Loucy (cell line): ENCODE measurements around the gene F12.
"Not testable (repeated sequence)": the region's sequence is repeated elsewhere in the genome, so short reads cannot be mapped to it uniquely, and the experiment has no call there.

Experiments used
- H2AFZ ChIP-seq: fragments of 200-600 bp; sonication (generic); 2 replicates; pipeline ENCODE4 v1.6.0; 2016; ENCODE audit warnings: antibody characterized with exemption, mild to moderate bottlenecking, low read length, moderate library complexity
- H3F3A ChIP-seq: fragments of 200-600 bp; 2 replicates; pipeline ENCODE4 v1.6.0; 2016; ENCODE audit warnings: antibody characterized with exemption, low read depth, mild to moderate bottlenecking
- H3K27me3 ChIP-seq: fragments of 200-600 bp; sonication (generic); 2 replicates; pipeline ENCODE4 v1.6.1; 2014; ENCODE audit warnings: low read length, mild to moderate bottlenecking; ENCODE audit not compliant: insufficient read depth, poor library complexity, severe bottlenecking
- H3K36me3 ChIP-seq: fragments of 200-600 bp; sonication (generic); 2 replicates; pipeline ENCODE4 v1.6.1; 2016; ENCODE audit warnings: low read length; ENCODE audit not compliant: insufficient read depth
- H3K4me1 ChIP-seq: fragments of 200-600 bp; sonication (generic); 2 replicates; pipeline ENCODE4 v1.5.1; 2014; ENCODE audit warnings: low read length, mild to moderate bottlenecking; ENCODE audit not compliant: insufficient read depth, poor library complexity, severe bottlenecking
- H3K4me2 ChIP-seq: fragments of 200-600 bp; sonication (generic); 2 replicates; pipeline ENCODE4 v1.6.0; 2014; ENCODE audit warnings: antibody characterized with exemption, low read length, low read depth, mild to moderate bottlenecking; ENCODE audit not compliant: poor library complexity, severe bottlenecking
- H3K4me3 ChIP-seq: fragments of 200-600 bp; sonication (generic); 2 replicates; pipeline ENCODE4 v1.5.1; 2014; ENCODE audit warnings: low read length, mild to moderate bottlenecking, mixed read lengths; ENCODE audit not compliant: poor library complexity, severe bottlenecking
- H3K79me2 ChIP-seq: fragments of 200-600 bp; sonication (generic); 2 replicates; pipeline ENCODE4 v1.6.1; 2014; ENCODE audit warnings: low read length; ENCODE audit not compliant: insufficient read depth
- H3K9ac ChIP-seq: fragments of 200-600 bp; sonication (generic); 2 replicates; pipeline ENCODE4 v1.6.0; 2014; ENCODE audit warnings: mild to moderate bottlenecking, low read depth, low read length, moderate library complexity; ENCODE audit not compliant: poor library complexity, severe bottlenecking
- H3K9me2 ChIP-seq: fragments of 200-600 bp; sonication (generic); replicated peaks from 2 replicates; pipeline ENCODE4 v1.6.1; 2016; ENCODE audit warnings: low read depth, low read length, mixed read lengths
- H3K9me3 ChIP-seq: fragments of 200-600 bp; sonication (generic); 2 replicates; pipeline ENCODE4 v1.6.1; 2014; ENCODE audit warnings: mild to moderate bottlenecking, antibody characterized with exemption, low read length, low read depth; ENCODE audit not compliant: insufficient read depth
- H4K20me1 ChIP-seq: fragments of 200-600 bp; sonication (generic); 2 replicates; pipeline ENCODE4 v1.6.0; 2014; ENCODE audit warnings: antibody characterized with exemption, low read length, mild to moderate bottlenecking; ENCODE audit not compliant: insufficient read depth, poor library complexity, severe bottlenecking
- EZH2phosphoT487 ChIP-seq: fragments of 200-600 bp; IDR thresholded peaks from 2 replicates; pipeline ENCODE4 v1.6.1; 2018; ENCODE audit warnings: antibody characterized with exemption, mild to moderate bottlenecking, moderate library complexity, borderline replicate concordance
- TF ChIP-seq, protein P1 (sequence below): fragments of 200-600 bp; sonication (generic); conservative IDR thresholded peaks from 2 replicates; pipeline ENCODE4 v1.5.1; 2014; ENCODE audit warnings: mild to moderate bottlenecking, antibody characterized with exemption, low read length

F12 gene

DNA sequence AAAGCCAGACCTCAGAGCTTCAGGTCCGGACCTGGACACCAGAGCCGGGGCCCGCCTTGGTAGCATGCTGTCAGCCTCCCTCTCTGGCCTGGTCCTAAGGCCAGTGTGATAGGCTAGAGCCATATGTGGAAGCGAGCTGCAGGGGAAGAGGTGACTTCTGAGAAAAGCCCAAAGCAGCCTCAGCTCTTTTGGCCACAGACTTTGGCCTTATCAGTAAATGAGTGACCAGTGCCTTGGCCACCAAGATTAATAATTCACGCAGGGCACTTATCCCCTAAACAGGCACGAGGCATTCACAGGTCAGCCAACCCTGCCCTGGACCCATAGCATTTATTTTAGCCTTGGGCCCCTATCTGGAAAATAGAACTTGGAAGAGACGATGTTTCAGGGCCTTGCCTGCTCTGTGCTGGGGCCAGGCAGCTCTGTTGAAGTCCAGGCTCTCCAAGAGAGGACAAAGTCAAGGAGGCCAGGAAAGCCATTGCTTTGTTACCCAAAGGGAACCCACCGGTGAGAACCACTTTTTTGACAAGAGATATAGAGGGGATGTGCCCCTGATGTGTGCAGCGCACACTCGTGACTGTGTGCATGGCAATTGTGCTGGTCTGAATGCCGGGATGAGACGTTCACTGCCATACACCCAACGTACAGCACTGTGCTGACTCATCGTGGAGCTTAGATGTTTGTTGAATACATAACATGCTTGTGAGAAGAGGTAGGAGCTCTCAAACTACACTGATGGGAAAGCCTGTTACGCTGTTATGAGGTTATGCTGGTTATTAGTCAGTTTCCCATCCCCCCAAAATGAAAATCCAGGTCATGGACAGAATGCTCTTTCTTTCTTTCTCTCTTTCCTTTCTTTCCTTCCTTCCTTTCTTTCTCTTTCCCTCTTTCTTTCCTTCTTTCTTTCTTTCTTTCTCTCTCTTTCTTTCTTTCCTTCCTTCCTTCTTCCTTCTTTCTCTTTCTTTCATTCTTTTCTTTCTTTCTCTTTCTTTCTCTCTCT, 30.2 kb downstream of the F12 start:
- no peaks in the 10 kb centered on the region for H3K4me1 ChIP-seq
- no peak overlapping the region for H3K4me3 ChIP-seq
- no peak overlapping the region for H3K4me2 ChIP-seq
- H3K79me2 ChIP-seq: no peaks in the 10 kb centered on the region
- H3K9me2 ChIP-seq: no peaks in the 10 kb centered on the region
- no peaks in the 10 kb centered on the region for H4K20me1 ChIP-seq
- no peaks in the 10 kb centered on the region for H3K27me3 ChIP-seq
- H2AFZ ChIP-seq: no peak overlapping the region; the same call in 1 of the 2 replicates
- TF ChIP-seq, protein P1, sequence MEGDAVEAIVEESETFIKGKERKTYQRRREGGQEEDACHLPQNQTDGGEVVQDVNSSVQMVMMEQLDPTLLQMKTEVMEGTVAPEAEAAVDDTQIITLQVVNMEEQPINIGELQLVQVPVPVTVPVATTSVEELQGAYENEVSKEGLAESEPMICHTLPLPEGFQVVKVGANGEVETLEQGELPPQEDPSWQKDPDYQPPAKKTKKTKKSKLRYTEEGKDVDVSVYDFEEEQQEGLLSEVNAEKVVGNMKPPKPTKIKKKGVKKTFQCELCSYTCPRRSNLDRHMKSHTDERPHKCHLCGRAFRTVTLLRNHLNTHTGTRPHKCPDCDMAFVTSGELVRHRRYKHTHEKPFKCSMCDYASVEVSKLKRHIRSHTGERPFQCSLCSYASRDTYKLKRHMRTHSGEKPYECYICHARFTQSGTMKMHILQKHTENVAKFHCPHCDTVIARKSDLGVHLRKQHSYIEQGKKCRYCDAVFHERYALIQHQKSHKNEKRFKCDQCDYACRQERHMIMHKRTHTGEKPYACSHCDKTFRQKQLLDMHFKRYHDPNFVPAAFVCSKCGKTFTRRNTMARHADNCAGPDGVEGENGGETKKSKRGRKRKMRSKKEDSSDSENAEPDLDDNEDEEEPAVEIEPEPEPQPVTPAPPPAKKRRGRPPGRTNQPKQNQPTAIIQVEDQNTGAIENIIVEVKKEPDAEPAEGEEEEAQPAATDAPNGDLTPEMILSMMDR: no peak
- TF ChIP-seq EZH2phosphoT487: no peak
- H3K9me3 ChIP-seq: no peaks in the 10 kb centered on the region
- H3K9ac ChIP-seq: no peak overlapping the region
- H3K36me3 ChIP-seq: no peaks in the 10 kb centered on the region
- H3F3A ChIP-seq: no peaks in the 10 kb centered on the region

GRCh38 chr5:177377851-177378776, 31.2 kb downstream of the F12 start:
- Histone ChIP-seq H3K79me2 (no peaks in the 10 kb centered on the region), H3K4me3 (no peak overlapping the region), H4K20me1 (no peaks in the 10 kb centered on the region), H3K4me2 (no peak overlapping the region), H3K4me1 (peaks cover under 1% of the 10 kb centered on the region), H3F3A (no peaks in the 10 kb centered on the region), H3K9me3 (no peaks in the 10 kb centered on the region), H3K9me2 (no peaks in the 10 kb centered on the region), H3K36me3 (no peaks in the 10 kb centered on the region), H3K9ac (no peak overlapping the region), H3K27me3 (no peaks in the 10 kb centered on the region), H2AFZ (no peak overlapping the region)
- TF ChIP-seq, protein P1: no peak
- no peak for TF ChIP-seq EZH2phosphoT487

DNA sequence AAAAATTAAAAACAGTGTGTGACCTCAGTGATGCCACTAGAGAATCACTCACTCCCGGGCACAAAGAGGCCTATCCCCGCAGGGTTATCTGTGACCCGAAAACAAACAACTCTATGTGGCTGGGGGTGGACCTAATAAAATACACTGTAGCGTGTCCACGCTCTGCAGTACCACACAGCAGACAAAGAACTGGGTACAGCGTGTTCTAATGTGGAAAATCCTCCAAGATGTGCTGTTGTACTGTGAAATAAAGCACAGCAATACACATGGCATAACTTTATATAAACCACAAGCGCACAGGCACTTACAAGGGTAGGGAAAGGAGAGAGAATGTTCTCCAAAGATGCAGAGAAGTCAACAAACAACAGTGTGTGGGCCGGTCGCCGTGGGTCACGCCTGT, 33.3 kb downstream of the F12 start:
- TF ChIP-seq, protein P1: no peak
- no peak for TF ChIP-seq EZH2phosphoT487
- Histone ChIP-seq H3K27me3 (no peaks in the 10 kb centered on the region), H3K4me3 (no peak overlapping the region), H3K9ac (no peak overlapping the region), H3F3A (no peaks in the 10 kb centered on the region), H4K20me1 (no peaks in the 10 kb centered on the region), H3K9me3 (no peaks in the 10 kb centered on the region), H3K9me2 (no peaks in the 10 kb centered on the region), H3K4me2 (no peak overlapping the region), H3K79me2 (no peaks in the 10 kb centered on the region), H3K4me1 (peaks cover 18% of the 10 kb centered on the region), H2AFZ (no peak overlapping the region), H3K36me3 (no peaks in the 10 kb centered on the region)

DNA sequence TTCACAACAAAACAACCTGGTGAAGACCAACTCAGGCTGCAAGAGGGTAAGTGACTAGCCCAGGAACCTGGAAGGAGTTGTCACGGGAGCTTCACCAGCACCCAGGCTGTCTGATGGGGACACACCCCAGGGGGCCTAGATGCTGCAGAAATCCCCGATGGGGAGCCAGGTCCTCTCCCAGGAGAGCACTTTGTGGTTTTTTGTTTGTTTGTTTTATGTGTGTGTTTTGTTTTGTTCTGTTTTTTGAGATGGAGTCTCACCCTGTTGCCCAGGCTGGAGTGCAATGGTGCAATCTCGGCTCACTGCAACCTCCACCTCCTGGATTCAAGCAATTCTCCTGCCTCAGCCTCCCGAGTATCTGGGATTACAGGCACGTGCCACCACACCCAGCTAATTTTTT, 33.8 kb downstream of the F12 start:
- not testable (repeated sequence) for H2AFZ ChIP-seq, H3K79me2 ChIP-seq, H3K9ac ChIP-seq, H3K36me3 ChIP-seq, H3F3A ChIP-seq, H3K9me2 ChIP-seq, H3K4me2 ChIP-seq, H3K4me3 ChIP-seq, H3K9me3 ChIP-seq, H3K27me3 ChIP-seq, H4K20me1 ChIP-seq
- H3K4me1 ChIP-seq: peaks cover 18% of the 10 kb centered on the region
